NCI-H2196 (cell line): Measurements from ENCODE around the gene OR56A4.

Experiments
- DNase-seq: peaks from one replicate; lab custom pipeline; 2025; ENCODE audit not compliant: unreplicated experiment; lab: John Stamatoyannopoulos, UW

OR56A4 gene

GRCh38 chr11:6006846-6007245, at the start of gene OR56A4:
Gene OR56A4, minus strand, starts transcription at chr11:6006946. Its CDS starts 3,954 bp downstream, at chr11:6002992.
- no peak for DNase-seq

GRCh38 chr11:6055569-6055968, 48.8 kb upstream of the OR56A4 start:
- DNase-seq, result no peak

- DNase-seq, result no peak
These were observed 45.6 kb upstream of the OR56A4 start for GRCh38 chr11:6052374-6052773.

- DNase-seq, result no peak
These were observed 34.1 kb upstream of the OR56A4 start for GRCh38 chr11:6040874-6041273.

- no peak for DNase-seq
These were observed 24.1 kb upstream of the OR56A4 start, which contains the start of gene OR56A1 for GRCh38 chr11:6030708-6031405. Gene OR56A1, minus strand, starts transcription at chr11:6030758. Its CDS starts 3,066 bp downstream, at chr11:6027692.

- no peak for DNase-seq
These were observed 20.8 kb upstream of the OR56A4 start for GRCh38 chr11:6027501-6027900.

GRCh38 chr11:6025056-6025455, 18.3 kb upstream of the OR56A4 start:
- DNase-seq, result no peak

- DNase-seq, result peak; percentile 44
These were observed 16.2 kb upstream of the OR56A4 start for GRCh38 chr11:6022956-6023355.

GRCh38 chr11:6013042-6013441, 6.3 kb upstream of the OR56A4 start:
- no peak for DNase-seq

GRCh38 chr11:6012035-6012668, 5.4 kb upstream of the OR56A4 start:
- DNase-seq, result no peak

- DNase-seq, result no peak
These were observed 351 bp downstream of the OR56A4 start for GRCh38 chr11:6006395-6006794.

- DNase-seq, result no peak
These were observed 4.5 kb downstream of the OR56A4 start for GRCh38 chr11:6002202-6002699.

GRCh38 chr11:5994791-5995190, 12.0 kb downstream of the OR56A4 start:
- no peak for DNase-seq

GRCh38 chr11:5992604-5993251, 14.0 kb downstream of the OR56A4 start:
- peak; percentile 2 for DNase-seq

GRCh38 chr11:5992150-5992549, 14.6 kb downstream of the OR56A4 start:
- DNase-seq, result no peak

- no peak for DNase-seq
These were observed 17.5 kb downstream of the OR56A4 start for GRCh38 chr11:5989203-5989602.

- no peak for DNase-seq
These were observed 19.9 kb downstream of the OR56A4 start, which contains the start of gene OR52L1 for GRCh38 chr11:5986885-5987284. Gene OR52L1, minus strand, starts transcription at chr11:5986985. Its CDS starts 55 bp downstream, at chr11:5986930.

GRCh38 chr11:5983443-5983842, 23.3 kb downstream of the OR56A4 start:
- DNase-seq, result no peak

- no peak for DNase-seq
These were observed 33.2 kb downstream of the OR56A4 start for GRCh38 chr11:5973530-5973929.

GRCh38 chr11:5968394-5968793, 38.4 kb downstream of the OR56A4 start, which contains the start of gene OR56A5:
Gene OR56A5, minus strand, starts transcription at chr11:5968494. Its CDS starts 0 bp downstream, at chr11:5968494.
- DNase-seq, result no peak

GRCh38 chr11:5967708-5968107, 39.0 kb downstream of the OR56A4 start:
- no peak for DNase-seq

- no peak for DNase-seq
These were observed 39.8 kb downstream of the OR56A4 start for GRCh38 chr11:5966958-5967357.
